IPS-18c (cell line): ENCODE measurements around the gene BMP7.
"Not testable (repeated sequence)": the region's sequence is repeated elsewhere in the genome, so short reads cannot be mapped to it uniquely, and the experiment has no call there.

Experiments
- H3K4me3 ChIP-seq: 2 replicates; pipeline ENCODE4 v1.7.0; 2013; ENCODE audit warnings: low read depth, mild to moderate bottlenecking, low read length, moderate library complexity; ENCODE audit not compliant: insufficient read depth
- H3K9me3 ChIP-seq: one replicate; pipeline ENCODE4 v1.6.1; 2013; ENCODE audit warnings: mild to moderate bottlenecking, low read length, moderate library complexity; ENCODE audit not compliant: control insufficient read depth, insufficient read depth

Gene BMP7

GRCh38 chr20:57274299-57274698 lies 7.9 kb upstream of the BMP7 start:
- no peak overlapping the region for H3K4me3 ChIP-seq
- no peaks in the 10 kb centered on the region for H3K9me3 ChIP-seq

- no peak overlapping the region for H3K4me3 ChIP-seq
- no peaks in the 10 kb centered on the region for H3K9me3 ChIP-seq
Measured at GRCh38 chr20:57272883-57273535, 6.6 kb upstream of the BMP7 start.

GRCh38 chr20:57270204-57270984 lies 4.0 kb upstream of the BMP7 start:
- Histone ChIP-seq H3K4me3 (no peak overlapping the region; the same call in 1 of the 2 replicates), H3K9me3 (no peaks in the 10 kb centered on the region)

GRCh38 chr20:57269148-57269984 lies 2.9 kb upstream of the BMP7 start:
- Histone ChIP-seq H3K9me3 (no peaks in the 10 kb centered on the region), H3K4me3 (no peak overlapping the region)

GRCh38 chr20:57268399-57269076 lies 2.1 kb upstream of the BMP7 start:
- Histone ChIP-seq H3K4me3 (no peak overlapping the region), H3K9me3 (no peaks in the 10 kb centered on the region)

DNA sequence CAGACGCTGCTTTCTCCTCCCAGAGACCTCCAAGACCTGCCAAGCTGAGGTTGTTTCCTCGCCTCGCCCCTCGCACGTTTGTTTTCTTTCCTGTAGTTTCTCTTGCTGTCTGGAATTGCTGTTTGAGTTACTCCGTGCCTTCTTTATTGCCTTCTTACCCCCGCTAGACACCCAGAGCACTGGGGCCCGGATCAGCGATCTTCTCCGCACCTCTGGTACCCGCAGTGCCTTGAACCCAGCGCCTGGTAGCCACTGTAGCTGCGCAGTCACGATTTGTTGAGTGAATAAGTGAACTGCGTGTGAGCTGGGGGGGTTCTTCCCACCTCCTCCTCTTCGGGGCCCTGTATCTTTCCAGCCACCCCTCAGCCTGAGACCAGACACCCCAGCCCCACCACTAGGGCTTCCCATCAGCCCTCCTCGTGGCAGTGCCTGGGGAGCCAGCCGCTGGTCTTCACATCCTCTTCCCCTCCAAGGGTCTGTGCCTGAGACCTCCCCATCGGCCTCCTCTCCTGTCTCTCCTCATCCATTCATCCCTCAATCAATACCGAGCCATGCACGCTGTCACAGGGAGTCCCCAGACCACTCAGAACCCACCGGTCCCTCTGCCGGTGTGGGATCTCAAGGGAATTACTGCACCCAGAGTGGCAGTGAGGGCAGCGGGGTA lies 849 bp upstream of the BMP7 start:
- Histone ChIP-seq H3K9me3 (no peaks in the 10 kb centered on the region), H3K4me3 (peak overlapping the region; percentile 87)

- Histone ChIP-seq H3K9me3 (no peaks in the 10 kb centered on the region), H3K4me3 (peak overlapping the region; percentile 87)
Measured at GRCh38 chr20:57265997-57266290, 497 bp downstream of the BMP7 start.

DNA sequence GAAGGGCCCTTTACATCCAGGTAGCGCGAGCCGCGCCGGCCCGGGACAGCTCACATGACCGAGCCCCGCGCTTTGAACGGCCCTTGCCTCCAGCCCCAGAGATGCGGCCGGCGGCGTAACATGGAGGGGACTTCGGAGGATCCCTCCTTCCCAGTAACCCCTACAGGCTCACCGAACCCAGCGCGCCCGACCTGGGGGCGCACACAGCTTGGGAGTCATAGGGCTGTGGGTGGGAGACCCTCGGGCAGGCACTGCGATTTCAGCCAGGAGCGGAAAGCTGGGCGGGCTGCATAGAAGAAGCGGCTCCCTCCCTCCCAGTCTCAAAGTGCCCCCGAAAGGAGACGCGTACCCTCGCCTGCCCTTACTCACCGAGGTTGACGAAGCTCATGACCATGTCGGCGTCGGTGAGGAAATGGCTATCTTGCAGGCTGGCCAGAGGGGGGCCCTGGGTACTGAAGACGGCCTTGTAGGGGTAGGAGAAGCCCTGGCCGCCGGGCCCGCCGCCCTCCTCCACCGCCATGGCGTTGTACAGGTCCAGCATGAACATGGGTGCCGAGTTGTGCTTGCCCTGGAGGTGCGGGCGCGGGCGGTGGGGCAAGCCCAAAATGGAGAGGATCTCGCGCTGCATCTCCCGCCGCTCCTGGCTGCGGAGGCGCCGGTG lies 975 bp downstream of the BMP7 start:
- H3K4me3 ChIP-seq, result peak overlapping the region; percentile 87
- no peaks in the 10 kb centered on the region for H3K9me3 ChIP-seq

DNA sequence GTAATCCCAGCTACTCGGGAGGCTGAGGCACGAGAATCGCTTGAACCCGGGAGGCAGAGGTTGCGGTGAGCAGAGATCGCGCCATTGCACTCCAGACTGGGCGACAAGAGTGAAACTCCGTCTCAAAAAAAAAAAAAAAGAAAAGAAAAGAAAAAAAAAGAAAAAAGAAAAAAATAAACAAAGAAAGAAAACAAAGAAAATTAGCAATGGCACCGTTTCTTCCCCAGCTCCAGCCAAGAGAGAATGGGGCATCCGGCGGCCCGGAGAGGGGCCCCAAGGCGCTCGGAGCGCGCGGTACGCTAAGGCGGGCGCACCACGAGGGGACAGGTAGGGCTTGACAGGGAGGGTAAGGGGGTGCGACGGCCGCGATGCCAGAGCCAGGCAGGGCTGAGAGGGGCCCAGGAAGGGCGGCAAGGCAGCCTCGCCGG lies 1.5 kb downstream of the BMP7 start:
- peak overlapping the region; percentile 87 for H3K4me3 ChIP-seq

DNA sequence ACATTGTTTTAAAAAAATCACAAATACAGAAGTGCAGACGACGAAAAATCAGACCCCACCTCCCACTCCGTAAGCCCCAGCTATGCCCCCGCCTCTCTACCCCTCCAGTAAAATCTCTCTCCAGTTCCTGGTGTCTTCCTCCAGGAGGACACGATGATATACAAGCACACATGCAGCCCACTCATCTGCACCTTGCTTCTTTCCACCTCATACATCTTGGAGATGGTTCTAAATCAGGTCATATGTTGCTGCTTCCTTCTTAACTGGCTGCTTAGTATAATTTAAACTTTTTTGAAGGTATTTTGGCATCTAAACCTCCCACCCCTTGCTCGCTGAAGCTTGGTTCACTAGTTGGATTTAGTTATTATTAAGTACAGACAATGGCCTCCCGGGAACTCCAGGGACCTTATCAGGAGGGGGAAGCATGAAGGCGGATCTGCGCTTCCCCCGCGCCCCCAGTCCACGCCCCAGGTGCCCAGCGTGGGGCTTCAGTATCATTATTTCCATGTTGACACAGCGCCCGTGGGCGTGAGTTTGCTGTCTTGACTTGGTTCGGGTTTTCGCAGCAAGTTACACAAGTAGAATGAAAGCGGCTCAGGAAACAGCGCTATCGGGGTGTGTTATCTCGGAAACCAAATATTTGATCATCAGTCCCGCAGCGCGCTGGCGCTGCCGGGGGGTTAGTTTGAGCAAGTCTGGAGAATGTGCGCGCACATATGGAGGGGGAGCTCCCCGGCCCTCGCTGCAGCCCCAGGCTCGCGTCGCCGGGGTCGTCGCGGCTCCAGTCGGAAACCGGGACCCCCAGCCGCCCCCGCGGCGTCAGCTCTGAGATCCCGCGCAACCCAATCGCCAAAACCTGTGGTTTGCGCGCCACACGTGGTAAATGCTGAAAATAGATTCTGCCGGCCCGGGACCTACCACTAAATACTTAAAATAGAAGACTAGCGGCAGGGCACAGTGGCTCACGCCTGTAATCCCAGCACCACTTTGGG lies 2.3 kb downstream of the BMP7 start:
- Histone ChIP-seq H3K9me3 (no peaks in the 10 kb centered on the region), H3K4me3 (peak overlapping the region; percentile 54)

More for the DNA sequence above, 1.5 kb downstream of the BMP7 start:
- not testable (repeated sequence) for H3K9me3 ChIP-seq

GRCh38 chr20:57262784-57263609 lies 3.4 kb downstream of the BMP7 start:
- Histone ChIP-seq H3K4me3 (peak overlapping the region; percentile 28), H3K9me3 (no peaks in the 10 kb centered on the region)

GRCh38 chr20:57262301-57262700 lies 4.1 kb downstream of the BMP7 start:
- Histone ChIP-seq H3K9me3 (no peaks in the 10 kb centered on the region), H3K4me3 (no peak overlapping the region)

- Histone ChIP-seq H3K9me3 (no peaks in the 10 kb centered on the region), H3K4me3 (no peak overlapping the region)
Measured at GRCh38 chr20:57261457-57262251, 4.8 kb downstream of the BMP7 start.

GRCh38 chr20:57260934-57261333 lies 5.5 kb downstream of the BMP7 start:
- Histone ChIP-seq H3K9me3 (no peaks in the 10 kb centered on the region), H3K4me3 (no peak overlapping the region)
